ENCODE data around the gene EMP2. TPM values are rescaled to one million over a fixed set of nuclear protein-coding genes. Genes with fewer than 3 reads are reported as not detected.

Gene EMP2
- total and polyA plus RNA-seq, 4 donors, result 74.3 to 286 (median 117) TPM

- H3K27ac ChIP-seq (ENCODE audit: low read depth in 1 of 2, low read length in 1 of 2), result no peak overlapping the region
- no peak for DNase-seq
- no peak for TF ChIP-seq CTCF (IDR thresholded peaks at IDR 0.05; ENCODE audit: control extremely low read depth, extremely low read depth)
- H3K9ac ChIP-seq (ENCODE audit: insufficient read depth in 1 of 2, low read length in 2 of 2), result no peak overlapping the region
- H3K36me3 ChIP-seq (ENCODE audit: control insufficient read depth in 4 of 4, insufficient read depth in 4 of 4, low read length in 4 of 4), result peaks cover 0 to 3% (median 0%) of the 10 kb centered on the region in 4 donors
- peaks cover 0 to 3% (median 0%) of the 10 kb centered on the region in 5 donors for H3K4me1 ChIP-seq (ENCODE audit: control insufficient read depth in 5 of 5, insufficient read depth in 5 of 5, low read length in 5 of 5)
- no peak overlapping the region for H3K4me3 ChIP-seq
- ATAC-seq (ENCODE audit: insufficient read depth, low FRiP score), result no peak
- 50 to 81% methylated on average over 1 of the region's 1 CpG for WGBS, 2 donors
- H3K9me3 ChIP-seq (ENCODE audit: control insufficient read depth in 4 of 4, insufficient read depth in 3 of 4, low read length in 3 of 4), result peaks cover 0 to 15% (median 0%) of the 10 kb centered on the region in 4 donors
- no peaks in the 10 kb centered on the region for H3K27me3 ChIP-seq (ENCODE audit: control insufficient read depth in 3 of 3, insufficient read depth in 3 of 3, low read length in 2 of 3)
Observed at GRCh38 chr16:10490141-10490540, 90.3 kb downstream of the EMP2 start.

- peaks cover 0 to 3% (median 0%) of the 10 kb centered on the region in 5 donors for H3K4me1 ChIP-seq (ENCODE audit: control insufficient read depth in 5 of 5, insufficient read depth in 5 of 5, low read length in 5 of 5)
- ATAC-seq (ENCODE audit: insufficient read depth, low FRiP score), result no peak
- no peak overlapping the region for H3K27ac ChIP-seq (ENCODE audit: low read depth in 1 of 2, low read length in 1 of 2)
- H3K27me3 ChIP-seq (ENCODE audit: control insufficient read depth in 3 of 3, insufficient read depth in 3 of 3, low read length in 2 of 3), result no peaks in the 10 kb centered on the region
- DNase-seq, result no peak
- 87 to 93% methylated on average over 12 of the region's 12 CpGs for WGBS, 2 donors
- no peak overlapping the region for H3K4me3 ChIP-seq
- peaks cover 0 to 11% (median 0%) of the 10 kb centered on the region in 4 donors for H3K9me3 ChIP-seq (ENCODE audit: control insufficient read depth in 4 of 4, insufficient read depth in 3 of 4, low read length in 3 of 4)
- no peak for TF ChIP-seq CTCF (IDR thresholded peaks at IDR 0.05; ENCODE audit: control extremely low read depth, extremely low read depth)
- peaks cover 0 to 4% (median 1%) of the 10 kb centered on the region in 4 donors for H3K36me3 ChIP-seq (ENCODE audit: control insufficient read depth in 4 of 4, insufficient read depth in 4 of 4, low read length in 4 of 4)
- H3K9ac ChIP-seq (ENCODE audit: insufficient read depth in 1 of 2, low read length in 2 of 2), result no peak overlapping the region
Observed at GRCh38 chr16:10485698-10486382, 94.6 kb downstream of the EMP2 start.

- no peak overlapping the region for H3K27ac ChIP-seq (ENCODE audit: low read depth in 1 of 2, low read length in 1 of 2)
- peaks cover 0 to under 1% (median 0%) of the 10 kb centered on the region in 5 donors for H3K4me1 ChIP-seq (ENCODE audit: control insufficient read depth in 5 of 5, insufficient read depth in 5 of 5, low read length in 5 of 5)
- H3K36me3 ChIP-seq (ENCODE audit: control insufficient read depth in 4 of 4, insufficient read depth in 4 of 4, low read length in 4 of 4), result peaks cover 0 to 5% (median 1%) of the 10 kb centered on the region in 4 donors
- WGBS, 2 donors, result 96 to 97% methylated on average over 4 of the region's 4 CpGs
- TF ChIP-seq CTCF (IDR thresholded peaks at IDR 0.05; ENCODE audit: control extremely low read depth, extremely low read depth), result no peak
- peaks cover 0 to 11% (median 0%) of the 10 kb centered on the region in 4 donors for H3K9me3 ChIP-seq (ENCODE audit: control insufficient read depth in 4 of 4, insufficient read depth in 3 of 4, low read length in 3 of 4)
- no peak for ATAC-seq (ENCODE audit: insufficient read depth, low FRiP score)
- H3K27me3 ChIP-seq (ENCODE audit: control insufficient read depth in 3 of 3, insufficient read depth in 3 of 3, low read length in 2 of 3), result no peaks in the 10 kb centered on the region
- no peak overlapping the region for H3K9ac ChIP-seq (ENCODE audit: insufficient read depth in 1 of 2, low read length in 2 of 2)
- DNase-seq, result no peak
- H3K4me3 ChIP-seq, result no peak overlapping the region
Observed at GRCh38 chr16:10485159-10485558, 95.2 kb downstream of the EMP2 start.
